HG02943 (cell line): ENCODE results near the gene DPEP3.
"Not testable (repeated sequence)": the region's sequence is repeated elsewhere in the genome, so short reads cannot be mapped to it uniquely, and the experiment has no call there.

Source experiments
- ATAC-seq: cut with Tn5 transposase; IDR thresholded peaks from one replicate; pipeline ENCODE4 v1.9.1; 2021; ENCODE audit warnings: mild to moderate bottlenecking, low read depth, moderate library complexity; ENCODE audit not compliant: unreplicated experiment

DPEP3 gene

DNA sequence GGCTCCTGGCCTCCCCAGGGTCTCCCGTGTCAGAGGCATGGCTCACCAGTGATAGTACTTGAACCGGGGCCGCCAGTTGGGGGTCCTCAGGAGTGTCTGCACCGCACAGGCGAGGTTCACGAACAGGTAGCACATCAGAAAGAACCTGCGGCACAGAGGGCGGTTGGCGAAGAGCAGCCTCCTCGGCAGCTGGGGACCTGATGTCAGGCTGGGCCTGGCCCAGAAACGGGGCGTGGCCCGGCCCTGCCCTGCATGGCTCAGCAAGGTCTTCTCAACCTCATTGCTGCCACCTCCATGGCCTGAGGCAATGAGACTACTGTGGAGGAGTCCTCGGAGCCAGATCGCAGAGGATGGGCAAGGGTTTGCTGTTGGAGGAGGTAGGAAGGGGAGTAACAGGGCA lies 32.3 kb downstream of the DPEP3 start:
- ATAC-seq: no peak

DNA sequence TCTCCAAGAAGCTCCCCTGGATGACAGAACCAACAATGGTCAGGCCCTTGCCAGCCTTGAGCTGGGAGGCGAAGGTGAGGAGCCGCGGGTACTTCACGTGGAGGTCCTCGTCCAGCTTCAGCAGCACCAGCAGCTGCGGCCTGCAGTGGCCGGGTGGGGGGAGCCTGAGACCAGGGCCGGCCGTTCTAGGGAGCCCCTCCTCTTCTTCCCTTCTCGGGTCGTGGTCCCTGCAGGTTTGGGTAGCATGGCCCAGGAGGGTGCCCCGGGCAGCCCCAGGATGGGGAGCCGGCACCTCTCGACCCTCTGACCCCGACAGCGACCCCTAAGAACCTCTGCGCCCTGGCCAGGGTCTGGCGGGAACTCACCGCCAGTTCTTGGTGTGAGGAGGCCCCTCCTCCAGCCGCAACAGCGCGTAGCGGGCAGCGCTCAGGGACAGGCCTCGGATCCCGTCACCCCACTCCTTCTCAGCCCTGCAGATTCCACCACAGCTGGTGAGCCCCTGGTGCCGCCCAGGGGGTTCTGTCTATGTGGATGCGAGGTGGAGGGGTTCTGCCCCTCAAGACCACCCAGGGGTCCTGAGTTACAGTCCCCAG lies 33.2 kb downstream of the DPEP3 start:
- no peak for ATAC-seq

- no peak for ATAC-seq
Measured at GRCh38 chr16:67946128-67946569, 34.1 kb downstream of the DPEP3 start.

DNA sequence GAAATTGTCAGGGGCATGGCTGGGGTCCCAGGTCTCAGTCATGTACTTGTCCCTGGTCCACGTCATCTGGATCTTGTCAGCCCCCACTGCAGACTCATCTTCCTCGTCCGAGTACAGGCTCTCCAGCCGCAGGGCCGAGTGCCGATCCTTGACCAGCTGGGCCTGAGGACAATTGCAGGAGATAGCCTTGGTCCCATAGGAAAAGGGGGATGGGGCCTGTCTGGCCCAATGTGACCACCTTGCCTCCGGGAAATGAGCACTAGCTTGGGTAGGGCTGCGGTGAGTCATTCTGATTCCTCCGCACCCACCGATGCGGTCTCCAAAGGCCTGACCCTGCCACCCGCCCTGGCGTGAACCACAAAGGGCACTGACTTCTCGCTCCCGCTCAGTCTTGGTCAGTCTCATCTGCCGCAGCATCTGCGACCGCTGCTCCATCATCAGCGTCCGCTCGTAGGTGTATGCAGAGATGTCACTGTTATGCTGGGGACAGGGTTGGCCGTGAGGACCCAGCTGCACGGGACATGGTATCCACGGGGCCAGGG lies 34.8 kb downstream of the DPEP3 start:
- no peak for ATAC-seq

- ATAC-seq: no peak
Measured at GRCh38 chr16:67944690-67945391, 35.5 kb downstream of the DPEP3 start.

DNA sequence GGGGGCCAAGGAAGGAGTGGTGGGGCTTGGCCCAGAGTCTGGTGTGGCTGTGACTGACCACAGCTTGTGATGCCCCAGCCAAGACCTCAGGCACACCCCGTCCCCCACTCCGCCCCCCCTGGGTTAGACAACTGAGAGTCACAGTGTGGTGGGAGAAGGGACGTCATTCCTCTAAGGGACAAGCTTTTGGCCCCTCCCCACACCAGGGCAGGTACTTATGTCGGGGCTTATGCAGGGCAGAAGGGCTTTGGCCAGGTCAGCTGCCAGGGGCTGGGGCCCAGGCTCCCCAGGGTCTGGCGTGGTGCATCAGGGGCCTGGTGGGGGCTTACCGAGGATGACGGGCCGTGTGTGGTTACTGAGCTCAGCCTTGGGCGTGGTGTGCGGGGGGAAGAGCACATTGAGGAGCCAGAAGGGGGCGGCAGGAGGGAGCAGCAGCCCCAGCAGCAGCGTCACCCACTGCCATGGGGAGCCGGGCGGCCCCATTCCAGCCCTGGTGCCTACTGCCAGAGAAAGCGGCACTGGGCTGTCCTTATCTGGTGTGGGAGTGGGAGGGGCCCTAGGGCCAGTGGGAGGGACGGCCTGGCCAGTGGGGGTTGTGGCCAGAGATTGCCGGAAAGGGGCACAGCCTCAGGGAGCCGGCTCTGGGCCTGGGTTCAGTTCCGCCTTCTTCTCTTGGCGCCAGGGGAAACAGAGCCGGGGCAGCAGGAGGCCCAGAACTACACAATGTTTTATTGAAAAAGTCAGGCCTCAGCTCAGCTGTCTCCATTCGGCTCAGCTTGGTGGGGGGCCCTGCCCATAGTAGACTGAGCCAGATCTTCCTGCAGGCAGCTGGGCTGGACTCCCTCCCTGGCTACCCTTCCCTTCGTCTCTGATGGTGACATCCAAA lies 36.4 kb downstream of the DPEP3 start, which contains the start of gene LCAT:
Gene LCAT, minus strand, starts transcription at position 502 of the 886 bp plus-strand sequence. Its CDS starts 19 bp downstream, at position 483.
- ATAC-seq: no peak

GRCh38 chr16:67943256-67943618 lies 37.1 kb downstream of the DPEP3 start:
- ATAC-seq: no peak

DNA sequence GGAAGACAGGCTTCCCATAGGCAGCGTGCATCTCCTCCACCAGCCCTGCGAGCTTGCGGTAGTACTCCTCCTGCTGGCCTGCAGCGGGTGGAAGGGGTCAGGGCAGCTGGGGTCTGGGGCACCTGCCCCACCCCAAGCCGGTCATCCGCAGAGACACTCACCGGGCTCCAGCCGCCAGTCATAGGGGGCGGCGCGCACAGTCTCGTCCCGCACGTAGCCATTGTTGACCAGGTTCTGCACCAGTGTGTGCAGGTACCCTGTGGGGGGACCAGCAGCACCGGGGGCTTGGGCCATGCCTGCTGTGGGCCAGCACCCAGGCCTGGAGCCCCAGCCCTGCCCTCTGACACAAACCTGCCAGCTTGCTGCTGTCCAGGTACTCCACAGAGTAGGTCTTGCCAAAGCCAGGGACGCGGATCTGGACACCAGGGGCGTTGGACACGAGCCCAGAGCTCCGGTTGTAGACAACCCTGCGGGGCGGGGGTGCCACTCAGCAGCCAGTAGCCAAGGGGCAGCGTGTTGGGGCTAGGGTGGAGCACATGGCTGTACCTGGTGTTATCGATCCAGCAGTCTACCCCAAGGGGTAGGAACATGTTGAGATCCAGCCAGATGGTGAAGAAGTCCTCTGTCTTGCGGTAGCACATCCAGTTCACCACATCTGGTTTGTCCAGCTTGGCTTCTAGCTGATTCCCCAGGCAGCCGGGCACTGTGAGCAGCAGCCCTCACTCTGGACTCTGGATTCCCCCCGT lies 37.6 kb downstream of the DPEP3 start:
- ATAC-seq: no peak

DNA sequence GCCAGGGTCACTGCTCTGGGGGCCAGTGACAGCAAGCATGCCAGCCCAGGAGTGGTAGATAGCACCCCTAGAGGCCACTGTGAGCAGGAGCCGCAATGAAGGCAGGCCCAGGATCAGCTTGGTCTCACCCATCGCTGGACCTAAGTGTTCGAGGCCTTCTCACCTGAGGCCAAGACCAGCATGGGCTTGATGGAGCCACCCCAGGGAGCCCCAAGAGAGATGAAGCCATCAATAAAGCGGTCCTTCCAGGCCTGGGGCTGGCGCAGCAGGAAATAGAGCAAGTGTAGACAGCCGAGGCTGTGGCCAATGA lies 38.1 kb downstream of the DPEP3 start:
- ATAC-seq: no peak

- no peak for ATAC-seq
Measured at GRCh38 chr16:67941469-67942199, 38.7 kb downstream of the DPEP3 start.

- ATAC-seq: no peak
Measured at GRCh38 chr16:67940446-67941089, 39.7 kb downstream of the DPEP3 start.

GRCh38 chr16:67939507-67940445 lies 40.5 kb downstream of the DPEP3 start:
- no peak for ATAC-seq

DNA sequence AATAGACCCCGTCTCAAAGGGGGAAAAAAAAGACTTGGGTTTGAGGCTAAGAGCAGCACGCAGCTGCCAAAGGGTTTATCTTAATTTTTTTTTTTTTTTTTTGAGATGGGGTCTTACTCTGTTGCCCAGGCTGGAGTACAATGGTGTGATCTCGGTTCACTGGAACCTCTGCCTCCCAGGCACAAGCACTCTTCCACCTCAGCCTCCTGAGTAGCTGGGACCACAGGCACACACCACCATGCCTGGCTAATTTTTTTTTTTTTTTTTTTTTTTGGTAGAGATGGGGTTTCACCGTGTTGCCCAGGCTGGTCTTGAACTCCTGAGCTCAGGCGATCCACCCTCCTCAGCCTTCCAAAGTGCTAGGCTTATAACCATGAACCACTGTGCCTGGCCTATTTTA lies 42.6 kb downstream of the DPEP3 start:
- not testable (repeated sequence) for ATAC-seq

DNA sequence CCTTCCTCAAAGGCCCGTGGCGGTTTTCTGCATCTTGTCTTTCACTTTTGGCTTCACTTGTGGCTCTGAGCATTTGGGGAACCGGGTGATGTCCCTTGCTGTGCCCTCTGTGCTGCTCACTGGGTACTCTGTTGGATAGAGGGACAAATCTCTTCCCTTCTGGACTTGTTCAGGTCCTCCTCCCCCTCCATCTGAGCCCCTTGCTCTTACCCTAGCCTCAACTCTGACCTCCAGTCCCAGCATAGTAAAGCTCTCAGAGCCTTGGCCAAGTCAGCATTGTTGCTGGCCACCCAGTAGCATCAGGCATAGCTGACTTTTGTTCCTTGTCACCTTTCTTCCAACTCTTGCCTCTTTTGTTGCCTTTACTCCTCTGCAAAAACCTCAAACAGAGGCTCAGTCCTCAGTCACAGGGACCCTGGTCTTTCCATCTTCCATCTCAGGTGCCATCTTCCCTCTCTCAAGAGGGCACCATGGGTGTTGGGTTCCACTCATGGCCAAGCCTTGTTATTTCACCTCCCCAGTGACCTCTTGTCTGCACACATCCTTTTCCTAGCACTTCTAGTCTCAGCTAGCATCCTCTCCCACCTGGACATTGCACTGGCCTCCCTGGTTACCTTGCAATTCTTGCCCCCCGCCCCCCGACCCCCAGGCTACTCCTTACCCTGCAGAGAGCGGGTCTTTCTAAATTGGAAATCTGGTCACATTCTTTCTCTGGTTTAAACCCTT lies 43.3 kb downstream of the DPEP3 start:
- peak; percentile 54 for ATAC-seq

GRCh38 chr16:67936124-67936879 lies 44.0 kb downstream of the DPEP3 start, which contains the start of gene PSMB10:
Gene PSMB10, minus strand, starts transcription at chr16:67936850. Its CDS starts 101 bp downstream, at chr16:67936749.
- ATAC-seq: no peak

DNA sequence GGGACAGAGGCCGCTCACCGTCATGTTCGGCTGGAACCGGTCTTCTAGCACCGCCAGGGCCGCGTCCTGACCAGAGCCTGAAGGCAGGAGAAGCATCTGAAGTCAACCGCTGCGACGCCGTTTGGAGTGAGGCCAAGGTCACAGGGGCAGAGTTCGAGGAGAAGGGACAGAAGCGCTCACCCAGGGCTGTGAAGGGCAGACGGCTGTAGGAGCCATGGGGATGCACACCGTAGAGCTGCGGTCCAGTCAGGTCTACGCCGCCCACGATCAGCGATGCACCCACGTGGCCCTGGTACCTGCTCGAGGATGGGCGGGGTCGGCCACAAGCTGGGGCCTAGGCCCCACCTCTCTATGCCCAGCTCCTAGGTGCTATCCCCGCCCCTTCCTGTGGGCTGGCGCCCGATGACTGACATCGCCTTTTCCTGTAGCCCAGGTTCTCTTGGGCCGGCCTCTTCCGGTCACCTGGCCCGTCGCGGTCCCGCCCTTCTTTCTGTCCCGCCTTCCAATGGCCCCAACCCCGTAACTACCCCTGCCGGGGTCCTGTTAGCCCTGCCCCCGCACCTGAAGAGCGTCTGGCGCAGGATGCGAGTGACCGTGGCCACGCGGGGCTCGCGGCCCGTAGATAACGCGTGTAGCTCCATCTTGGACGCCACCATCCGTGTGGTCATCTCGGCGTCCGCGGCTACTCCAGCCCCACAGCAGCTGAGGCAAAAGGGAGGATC lies 44.7 kb downstream of the DPEP3 start:
- ATAC-seq: peak; percentile 81
